Daoy (cell line): ENCODE results near the gene RBBP6. TPM values are rescaled to one million over a fixed set of nuclear protein-coding genes. Genes with fewer than 3 reads are reported as not detected.

Experiments used
- DNase-seq: peaks from one replicate; pipeline ENCODE4 v3.0.0-alpha.2; 2015; ENCODE audit warnings: low read depth
- total RNA-seq: library from RNA; depleted of rRNA; stranded (reverse); fragments of >200 nt; shearing (Covaris generic); gene quantifications from 2 replicates; pipeline ENCODE4 v1.2.3, GENCODE V29; 2014

Gene RBBP6
- total RNA-seq, 1 experiment from 2014 or later, result 16.2 TPM

- no peak for DNase-seq
These were observed 14.3 kb upstream of the RBBP6 start for GRCh38 chr16:24524855-24525677.

- peak; percentile 38 for DNase-seq
These were observed 13.3 kb upstream of the RBBP6 start for GRCh38 chr16:24525970-24526559.

GRCh38 chr16:24526701-24527495, 12.5 kb upstream of the RBBP6 start:
- no peak for DNase-seq

GRCh38 chr16:24531166-24531565, 8.2 kb upstream of the RBBP6 start:
- DNase-seq, result no peak

GRCh38 chr16:24534620-24535019, 4.7 kb upstream of the RBBP6 start:
- DNase-seq, result peak; percentile 25

- no peak for DNase-seq
These were observed 3.5 kb upstream of the RBBP6 start for GRCh38 chr16:24535827-24536226.

GRCh38 chr16:24536671-24537070, 2.7 kb upstream of the RBBP6 start:
- DNase-seq, result no peak

- DNase-seq, result no peak
These were observed 1.7 kb upstream of the RBBP6 start for GRCh38 chr16:24537474-24538337.

- no peak for DNase-seq
These were observed 541 bp upstream of the RBBP6 start for GRCh38 chr16:24538756-24539294.

- DNase-seq, result peak; percentile 43
These were observed 660 bp downstream of the RBBP6 start for GRCh38 chr16:24539850-24540601.

- DNase-seq, result no peak
These were observed 1.3 kb downstream of the RBBP6 start for GRCh38 chr16:24540602-24541210.

GRCh38 chr16:24541233-24541933, 2.0 kb downstream of the RBBP6 start:
- no peak for DNase-seq

- DNase-seq, result no peak
These were observed 4.6 kb downstream of the RBBP6 start for GRCh38 chr16:24543949-24544348.

- no peak for DNase-seq
These were observed 5.3 kb downstream of the RBBP6 start for GRCh38 chr16:24544640-24545039.

GRCh38 chr16:24550295-24550694, 10.9 kb downstream of the RBBP6 start:
- no peak for DNase-seq

GRCh38 chr16:24552705-24553246, 13.4 kb downstream of the RBBP6 start:
- no peak for DNase-seq

GRCh38 chr16:24553983-24554382, 14.6 kb downstream of the RBBP6 start:
- no peak for DNase-seq

GRCh38 chr16:24555346-24555872, 16.0 kb downstream of the RBBP6 start:
- DNase-seq, result no peak

GRCh38 chr16:24562811-24563210, 23.4 kb downstream of the RBBP6 start:
- DNase-seq, result no peak
